ENCODE results near the gene TRAF3IP1.
"Not testable (repeated sequence)": the region's sequence is repeated elsewhere in the genome, so short reads cannot be mapped to it uniquely, and the experiment has no call there.

TRAF3IP1 gene

DNA sequence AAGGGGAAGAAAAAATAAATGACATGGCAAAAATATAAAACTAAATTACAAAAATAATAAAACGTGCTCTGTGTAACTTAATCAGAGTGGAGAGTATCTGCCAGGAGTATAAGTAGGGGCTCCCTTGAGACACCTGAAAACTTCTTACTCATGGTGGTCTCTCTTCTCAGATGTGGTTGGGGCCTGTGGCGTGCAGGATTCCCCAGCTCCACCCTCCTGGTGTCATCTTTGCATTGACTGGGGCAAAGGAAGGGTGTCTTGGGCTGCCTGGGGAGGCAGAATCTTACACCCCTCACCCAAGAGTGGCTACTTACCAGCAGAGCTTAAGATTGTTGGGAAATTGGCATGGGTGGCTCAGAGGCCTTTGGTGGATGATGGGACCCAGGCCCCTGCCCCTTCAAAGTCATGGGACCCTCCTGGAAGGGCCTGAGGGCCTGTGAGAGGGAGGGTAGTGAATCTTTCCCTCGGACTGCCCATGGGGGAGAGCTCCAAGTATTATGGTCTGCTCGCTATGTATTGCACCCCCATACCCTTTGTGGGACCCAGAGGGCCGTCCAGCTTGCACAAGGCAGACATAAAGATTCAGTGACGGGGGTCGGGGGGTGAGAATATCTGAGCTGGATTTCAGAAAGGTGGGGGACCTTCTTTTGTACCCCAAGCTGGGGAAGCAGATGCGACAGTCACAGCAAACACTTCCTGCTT lies 6.9 kb upstream of the TRAF3IP1 start:
- DNase-seq = no peak

DNA sequence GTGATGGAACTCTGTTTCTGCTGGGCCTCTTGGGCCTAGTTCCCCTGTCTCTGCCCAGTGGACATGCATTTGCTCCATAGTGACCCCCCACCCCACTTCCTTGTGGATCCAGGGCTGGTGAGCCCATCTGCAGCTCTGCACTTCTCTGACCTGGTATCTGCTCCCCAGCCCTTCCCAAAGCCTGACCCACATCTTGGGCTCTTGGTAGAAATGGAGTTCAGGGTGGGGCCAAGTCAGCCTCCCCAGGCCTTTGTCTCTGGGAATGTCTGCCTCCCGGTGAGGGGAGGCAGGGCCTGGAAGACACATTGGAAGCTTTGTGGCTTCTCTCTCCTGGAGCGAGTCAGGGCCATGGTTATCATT lies 6.3 kb upstream of the TRAF3IP1 start:
- no peak for DNase-seq

DNA sequence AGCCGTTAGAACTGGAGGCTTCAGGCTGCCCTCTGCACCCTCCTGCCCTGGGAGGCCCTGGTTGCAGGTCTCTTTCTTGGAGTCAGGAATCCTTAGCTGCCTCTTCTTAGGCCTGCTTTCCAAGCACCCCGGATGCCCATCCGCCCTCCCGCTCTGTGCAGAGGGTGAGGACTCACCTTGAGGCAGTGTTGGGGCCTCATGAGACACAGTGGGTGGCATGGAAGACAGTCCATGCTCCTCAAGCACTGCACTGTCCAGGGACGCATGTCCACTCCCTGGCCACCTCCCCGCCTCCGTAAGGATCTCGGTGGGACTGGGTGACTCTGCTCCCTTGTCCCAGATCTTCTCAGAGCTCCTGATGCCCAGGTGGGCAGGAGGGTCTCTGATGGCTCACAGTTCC lies 5.7 kb upstream of the TRAF3IP1 start:
- DNase-seq = no peak

- DNase-seq = no peak
These were observed 5.2 kb upstream of the TRAF3IP1 start for GRCh38 chr2:238315031-238315595.

GRCh38 chr2:238320648-238321281 lies 447 bp downstream of the TRAF3IP1 start:
- DNase-seq = no peak

DNA sequence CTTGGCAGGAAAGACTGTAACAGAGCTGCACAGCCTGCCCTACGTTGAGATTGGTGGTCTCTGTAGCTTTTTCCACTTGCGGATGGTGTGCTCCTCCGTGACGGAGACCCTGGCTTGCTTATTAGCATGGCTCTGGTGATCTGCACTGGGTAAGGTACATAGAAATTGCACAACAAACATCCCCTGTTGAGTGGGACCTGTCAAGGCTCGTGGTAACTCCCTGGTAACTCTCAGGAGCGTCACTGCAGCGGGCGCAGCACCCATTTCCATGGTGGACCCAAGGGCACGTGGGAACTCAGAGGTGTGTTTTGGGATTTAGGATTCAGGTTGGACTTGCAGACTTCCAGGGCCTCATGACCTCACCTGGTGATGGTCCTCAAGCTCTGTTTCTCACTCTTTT lies 1.1 kb downstream of the TRAF3IP1 start:
- DNase-seq = no peak

DNA sequence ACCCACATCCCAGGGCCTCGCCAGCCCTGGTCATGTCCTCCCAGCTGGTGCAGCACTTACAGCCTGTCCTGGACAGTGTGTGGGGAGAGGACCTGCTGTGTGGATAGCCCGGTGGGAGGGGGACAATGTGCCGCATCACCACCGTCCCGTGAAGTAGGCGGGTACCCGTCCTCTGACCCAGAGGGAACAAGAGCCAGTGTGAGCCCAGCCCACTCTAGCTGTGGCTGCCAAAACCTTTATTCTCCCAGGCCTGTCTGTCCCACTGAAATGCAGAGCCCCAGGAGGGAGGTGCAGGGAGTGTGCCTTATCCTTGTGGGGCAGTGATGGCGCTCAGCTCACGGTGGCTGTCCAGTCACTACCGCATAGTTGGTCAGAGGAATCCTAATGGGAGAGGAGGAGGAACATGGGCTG lies 1.7 kb downstream of the TRAF3IP1 start:
- DNase-seq = no peak

- not testable (repeated sequence) for DNase-seq
These were observed 3.9 kb downstream of the TRAF3IP1 start for GRCh38 chr2:238324248-238324647.

DNA sequence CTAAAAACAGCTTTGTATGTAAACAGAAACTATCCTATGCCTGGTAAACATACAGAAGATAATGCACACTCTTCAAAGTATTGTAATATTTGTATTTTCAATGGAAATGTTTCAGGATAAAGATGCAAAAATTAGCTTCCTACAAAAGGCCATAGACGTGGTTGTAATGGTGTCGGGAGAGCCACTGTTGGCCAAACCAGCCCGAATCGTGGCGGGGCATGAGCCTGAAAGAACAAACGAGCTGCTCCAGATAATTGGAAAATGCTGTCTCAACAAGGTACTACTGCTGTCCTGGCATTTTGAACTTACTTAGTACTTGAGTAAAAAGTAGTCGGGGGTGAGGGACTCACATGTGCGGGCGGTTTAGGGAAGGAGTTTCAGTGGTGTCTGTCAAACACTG lies 5.4 kb downstream of the TRAF3IP1 start:
- DNase-seq = no peak

- no peak for DNase-seq
These were observed 6.6 kb downstream of the TRAF3IP1 start for GRCh38 chr2:238326801-238327365.

- no peak for DNase-seq
These were observed 7.4 kb downstream of the TRAF3IP1 start for GRCh38 chr2:238327751-238328150.

DNA sequence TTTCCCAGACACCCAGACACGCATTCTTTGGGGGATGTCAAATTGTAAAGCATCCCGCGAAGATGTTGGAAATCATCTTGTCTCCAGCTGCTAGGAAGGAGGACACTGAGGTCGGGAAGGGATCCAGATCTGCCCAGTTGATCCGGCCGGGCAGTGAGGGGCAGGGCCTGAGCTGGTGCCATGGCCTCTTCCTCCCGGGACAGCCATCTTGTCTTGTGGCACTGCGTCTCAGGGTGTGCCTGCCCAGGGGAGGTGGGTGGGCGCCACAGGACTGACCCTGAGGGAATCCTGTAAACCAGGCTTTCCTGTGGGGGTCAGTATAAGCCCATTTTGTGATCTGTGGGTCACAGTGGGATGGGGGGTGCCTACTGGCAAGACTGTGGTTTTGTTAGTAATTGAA lies 10.1 kb downstream of the TRAF3IP1 start:
- no peak for DNase-seq

- no peak for DNase-seq
These were observed 11.6 kb downstream of the TRAF3IP1 start for GRCh38 chr2:238331916-238332315.

DNA sequence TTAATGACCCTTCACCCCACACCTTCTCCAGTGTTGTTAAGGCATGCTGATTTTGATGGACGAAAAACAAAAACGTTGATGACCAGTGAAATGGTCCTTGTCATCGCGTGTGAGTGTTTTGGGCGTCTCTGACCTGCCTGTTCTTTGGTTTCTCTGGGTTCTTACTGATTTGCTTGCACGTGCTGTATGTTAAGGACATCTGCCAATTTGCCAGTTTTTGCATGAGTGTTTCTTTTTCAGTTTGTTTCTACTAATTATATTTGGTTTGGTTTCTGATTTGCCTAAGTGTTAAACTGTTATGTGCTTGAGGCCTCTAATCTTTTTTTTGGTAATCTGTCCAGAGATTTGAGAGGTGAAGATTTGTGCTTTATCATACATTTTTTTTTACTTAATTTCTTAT lies 14.6 kb downstream of the TRAF3IP1 start:
- no peak for DNase-seq

- not testable (repeated sequence) for DNase-seq
These were observed 15.3 kb downstream of the TRAF3IP1 start for GRCh38 chr2:238335591-238335990.

DNA sequence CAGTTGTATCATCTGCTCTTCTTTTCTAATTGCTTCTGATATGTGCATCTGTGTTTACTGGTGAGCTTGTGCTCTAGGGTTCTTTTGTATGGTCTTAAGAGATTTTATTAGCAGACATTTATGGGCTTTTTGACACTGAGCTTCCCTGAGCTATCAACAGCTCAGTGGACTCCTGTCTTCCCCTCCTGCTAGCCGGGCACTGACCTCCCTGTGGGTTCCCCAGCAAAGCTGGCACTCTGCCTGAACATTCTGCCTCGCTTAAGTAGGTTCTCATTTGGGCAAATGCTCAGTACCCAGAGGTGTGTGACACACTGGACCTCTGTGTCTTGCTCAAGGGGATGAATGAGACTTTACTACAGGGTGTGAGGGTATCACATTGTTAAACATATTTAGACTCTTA lies 15.8 kb downstream of the TRAF3IP1 start:
- DNase-seq = no peak

DNA sequence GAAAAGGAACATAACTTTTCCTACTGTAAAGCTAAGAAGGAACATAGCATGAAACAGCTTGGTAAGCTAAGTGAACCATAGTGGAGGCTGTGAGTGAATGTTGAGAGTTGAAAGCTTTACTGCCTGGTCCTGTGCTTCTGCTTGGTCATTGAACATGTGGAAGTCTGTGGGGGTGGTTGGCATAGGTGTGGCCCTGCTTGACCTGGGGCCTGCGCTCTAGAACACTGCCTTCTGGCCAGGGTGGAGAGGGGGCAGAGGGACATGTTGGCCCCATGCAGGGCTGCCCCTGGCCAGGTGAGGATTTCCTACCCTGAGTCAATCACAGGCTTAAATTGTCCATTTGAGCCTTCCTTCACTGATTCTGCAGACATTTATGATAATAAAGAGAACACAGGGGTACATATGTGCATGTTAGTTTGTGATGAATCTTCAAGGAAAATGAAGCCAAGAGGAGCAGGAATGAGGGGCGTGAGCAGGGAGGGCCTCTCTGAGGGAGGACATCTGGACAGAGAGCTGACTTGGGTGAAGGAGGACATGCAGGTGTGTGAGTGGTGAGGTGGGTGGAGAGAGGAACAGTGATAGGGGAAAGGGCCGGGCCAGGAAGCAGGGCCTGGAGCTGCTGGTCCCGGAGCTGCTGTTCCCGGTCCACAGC lies 16.6 kb downstream of the TRAF3IP1 start:
- no peak for DNase-seq

- DNase-seq = no peak
These were observed 17.5 kb downstream of the TRAF3IP1 start for GRCh38 chr2:238337846-238338245.

DNA sequence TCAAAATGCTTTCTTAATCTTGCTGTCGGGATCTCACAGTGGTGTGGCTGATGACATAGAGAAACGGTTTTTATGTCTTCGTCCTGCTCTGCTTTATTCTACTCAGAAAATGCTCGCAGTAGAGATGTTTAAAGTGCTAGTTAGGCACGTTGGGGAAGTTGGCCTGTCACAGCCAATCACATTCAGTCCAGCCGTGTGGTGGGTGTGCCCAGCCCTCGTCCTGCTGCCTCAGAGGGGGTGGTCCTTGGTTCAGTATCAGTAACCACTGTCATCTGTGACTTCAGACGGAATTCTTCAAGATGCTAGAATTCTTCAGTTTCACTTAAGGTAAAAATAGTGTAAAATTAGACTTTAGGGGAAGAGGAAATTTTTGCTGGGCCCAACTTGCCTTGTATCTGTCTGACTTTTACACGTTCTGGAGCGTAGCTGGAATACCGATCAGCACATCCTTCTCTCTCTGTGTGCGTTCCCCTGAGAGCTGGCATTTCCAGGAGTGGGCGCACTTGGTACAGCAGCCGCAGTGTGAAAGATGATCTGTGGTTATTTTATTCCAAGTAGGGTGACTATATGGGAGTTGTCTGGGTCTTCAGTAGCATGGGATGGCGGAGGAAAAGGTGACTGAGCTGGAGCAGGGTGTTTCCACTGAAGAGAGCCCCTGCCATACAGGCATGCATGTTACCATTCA lies 18.5 kb downstream of the TRAF3IP1 start:
- no peak for DNase-seq

GRCh38 chr2:238339395-238339780 lies 19.1 kb downstream of the TRAF3IP1 start:
- no peak for DNase-seq

GRCh38 chr2:238339814-238340213 lies 19.5 kb downstream of the TRAF3IP1 start:
- no peak for DNase-seq

DNA sequence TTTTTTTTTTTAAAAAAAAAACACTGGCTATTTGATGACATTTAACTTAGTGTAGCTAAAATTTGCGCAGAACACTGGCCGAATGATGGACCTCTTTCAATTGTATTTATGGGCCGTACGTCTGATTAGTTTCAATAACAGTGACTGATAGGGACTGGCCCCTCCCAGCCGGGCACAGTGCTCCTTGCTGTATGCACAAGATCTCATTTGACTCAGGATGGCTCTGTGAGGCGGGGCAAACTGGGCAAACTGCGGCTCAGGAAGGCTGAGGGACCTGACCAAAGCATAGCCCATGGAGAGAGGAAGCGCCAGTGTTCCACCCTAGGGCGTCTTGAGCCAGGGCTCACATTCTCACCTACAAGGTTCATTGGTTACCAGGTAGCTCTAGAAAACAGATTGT lies 21.2 kb downstream of the TRAF3IP1 start:
- DNase-seq = no peak

DNA sequence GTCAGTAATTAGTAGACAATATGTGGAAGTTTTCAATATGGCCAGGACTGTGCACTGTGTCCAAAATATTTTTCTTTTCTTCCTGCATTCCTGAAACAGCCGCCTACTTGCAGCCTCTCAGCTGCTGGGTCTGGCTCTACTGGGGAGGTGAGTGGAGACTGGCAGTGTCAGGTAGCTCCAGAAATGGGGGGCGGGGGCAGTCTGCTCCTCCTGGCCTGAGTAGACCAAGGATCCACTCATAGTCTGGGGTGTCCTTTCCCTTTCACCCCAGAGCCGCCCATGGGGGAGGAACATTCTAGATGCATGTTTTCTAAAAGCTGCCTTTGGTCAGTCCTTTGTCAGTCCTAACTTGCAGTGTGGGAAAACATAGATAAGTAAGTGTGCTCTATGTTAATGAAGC lies 23.7 kb downstream of the TRAF3IP1 start:
- no peak for DNase-seq
